Transverse colon (tissue), 4 donors: ENCODE measurements around the gene TRIM54. TPM values are rescaled to one million over a fixed set of nuclear protein-coding genes. Genes with fewer than 3 reads are reported as not detected.
"Not testable (repeated sequence)": the region's sequence is repeated elsewhere in the genome, so short reads cannot be mapped to it uniquely, and the experiment has no call there.

Experiments
- DNase-seq: peaks from one replicate; pipeline ENCODE4 v3.0.0-alpha.2; 2019
- H3K27ac ChIP-seq, 4 donors: fragments of 200-600 bp; sonication (generic); 2 replicates each; pipeline ENCODE4 v1.5.1; 2016 to 2018; ENCODE audit warnings: inconsistent platforms in 4 of 4
- H3K27me3 ChIP-seq: fragments of 200-600 bp; sonication (generic); 2 replicates; pipeline ENCODE4 v1.5.1; 2017; ENCODE audit warnings: inconsistent platforms
- H3K36me3 ChIP-seq, 4 donors: fragments of 200-600 bp; sonication (generic); 2 replicates each; pipeline ENCODE4 v1.5.1; 2017 to 2019; ENCODE audit warnings: inconsistent platforms in 4 of 4
- H3K4me1 ChIP-seq, 4 donors: fragments of 200-600 bp; sonication (generic); 2 replicates each; pipeline ENCODE4 v1.5.1; 2017 to 2020; ENCODE audit warnings: inconsistent platforms in 4 of 4
- H3K4me3 ChIP-seq, 4 donors: fragments of 200-600 bp; sonication (generic); 1 replicate in 1 of 4; 2 replicates in 3 of 4; pipeline versions ENCODE4 v1.5.1 to v1.6.1; 2017 to 2019; ENCODE audit warnings: inconsistent platforms in 4 of 4
- H3K9me3 ChIP-seq, 2 donors: fragments of 200-600 bp; sonication (generic); 2 replicates each; pipeline ENCODE4 v1.5.1; 2017 to 2019; ENCODE audit warnings: inconsistent platforms in 2 of 2
- CTCF ChIP-seq, 5 experiments: fragments of 200-600 bp in 3 of 5; fragments of 450-650 bp in 2 of 5; sonication (generic) in 3 of 5; IDR thresholded peaks; 1 replicate in 2 of 5; 2 replicates in 3 of 5; pipeline ENCODE4 v1.5.1; 2016 to 2017; ENCODE audit warnings: antibody characterized with exemption in 5 of 5, inconsistent platforms in 3 of 5, mild to moderate bottlenecking in 2 of 5, moderate library complexity in 1 of 5
- EP300 ChIP-seq: sonication (generic); formaldehyde crosslinking; IDR thresholded peaks from one replicate; pipeline ENCODE4 v1.6.1; 2017; ENCODE audit warnings: antibody characterized with exemption, low read depth
- POLR2A ChIP-seq: fragments of 450-650 bp; IDR thresholded peaks from one replicate; pipeline ENCODE4 v1.6.1; 2016; ENCODE audit warnings: antibody characterized with exemption, mild to moderate bottlenecking, moderate library complexity
- POLR2AphosphoS5 ChIP-seq, 3 donors: sonication (generic); formaldehyde crosslinking; IDR thresholded peaks; one replicate each; pipeline ENCODE4 v1.6.1; 2016; ENCODE audit warnings: antibody characterized with exemption in 3 of 3
- WGBS, 2 donors: methylation state at CpG; one replicate each; pipeline ENCODE4 v1.1.5; 2018; ENCODE audit warnings: low coverage in 1 of 2; 5-methylcytosine and 5-hydroxymethylcytosine counted together
- in situ Hi-C, 4 donors: fragments of 200-750 bp; cut with MboI; loops; one replicate each; pipeline versions ENCODE4 v1.15.0 to v1.15.1; 2017; ENCODE audit warnings: low sequenced_read_pairs in 3 of 4, low pct_ligation_motif_present in 1 of 4, low pct_unique_long_range_greater_than_20kb in 1 of 4
- intact Hi-C: fragments of 100-400 bp; cut with DNase I; formaldehyde crosslinking; loops from one replicate; pipeline ENCODE4 v1.15.1; 2023; ENCODE audit warnings: low total_unique reads
- total RNA-seq, 4 donors: library from RNA; depleted of rRNA; stranded (reverse); fragments of >200 nt; gene quantifications; one replicate each; pipeline ENCODE4 v1.1.0, GENCODE V29; 2016

Gene TRIM54
- total RNA-seq, 4 donors from 2014 or later = 0.40 to 1.9 (median 1.2) TPM; not detected in 1

GRCh38 chr2:27270131-27270530 is 12.1 kb upstream of the TRIM54 start:
- Histone ChIP-seq H3K27ac (no peak overlapping the region), H3K27me3 (peaks cover 77% of the 10 kb centered on the region), H3K4me1 (peaks cover 0 to 2% (median 1%) of the 10 kb centered on the region in 4 donors), H3K4me3 (no peak overlapping the region), H3K36me3 (no peaks in the 10 kb centered on the region), H3K9me3 (no peaks in the 10 kb centered on the region)
- TF ChIP-seq POLR2A = no peak
- TF ChIP-seq EP300 = no peak
- no peak for TF ChIP-seq CTCF (IDR thresholded peaks at IDR 0.05)
- no peak for TF ChIP-seq POLR2AphosphoS5 (IDR thresholded peaks at IDR 0.05)
- DNase-seq = no peak
- 75 to 77% methylated on average over 3 of the region's 3 CpGs for WGBS, 2 donors
- intact Hi-C loops = no loop called here
- in situ Hi-C loops = loop anchor here in 1 of 4 donors (10.0 kb wide), 1 partner anchor 305 kb away; no protein-coding TSS in a partner anchor

- Histone ChIP-seq H3K9me3 (no peaks in the 10 kb centered on the region), H3K4me1 (no peaks in the 10 kb centered on the region), H3K36me3 (no peaks in the 10 kb centered on the region), H3K4me3 (no peak overlapping the region), H3K27ac (no peak overlapping the region), H3K27me3 (peaks cover 76% of the 10 kb centered on the region)
- in situ Hi-C loops = loop anchor here in 1 of 4 donors (10.0 kb wide), 1 partner anchor 306 kb away; no protein-coding TSS in a partner anchor
- intact Hi-C loops = no loop called here
- WGBS, 2 donors = 75% methylated on average over 2 of the region's 2 CpGs; no CpG with 5 or more reads in 1 of the 2 donors
- no peak for DNase-seq
- TF ChIP-seq POLR2A (no peak), CTCF (IDR thresholded peaks at IDR 0.05) (no peak), EP300 (no peak), POLR2AphosphoS5 (IDR thresholded peaks at IDR 0.05) (no peak)
Measured at GRCh38 chr2:27270670-27271069, 11.6 kb upstream of the TRIM54 start.

GRCh38 chr2:27271631-27272340 is 10.4 kb upstream of the TRIM54 start:
- no peak for DNase-seq
- H3K27me3 ChIP-seq = peaks cover 71% of the 10 kb centered on the region
- TF ChIP-seq POLR2A = no peak
- TF ChIP-seq POLR2AphosphoS5 (IDR thresholded peaks at IDR 0.05) = no peak
- TF ChIP-seq EP300 = no peak
- TF ChIP-seq CTCF (IDR thresholded peaks at IDR 0.05) = no peak
- no peak overlapping the region for H3K4me3 ChIP-seq
- no peaks in the 10 kb centered on the region for H3K9me3 ChIP-seq
- H3K27ac ChIP-seq = no peak overlapping the region
- intact Hi-C loops = no loop called here
- in situ Hi-C loops = loop anchor here in 1 of 4 donors (10.0 kb wide), 1 partner anchor 307 kb away; no protein-coding TSS in a partner anchor
- H3K36me3 ChIP-seq = no peaks in the 10 kb centered on the region
- H3K4me1 ChIP-seq = no peaks in the 10 kb centered on the region
- WGBS, 2 donors = 72 to 76% methylated on average over 7 to 11 of the region's 11 CpGs

- intact Hi-C loops, H3K36me3 ChIP-seq, H3K4me3 ChIP-seq, H3K9me3 ChIP-seq, H3K4me1 ChIP-seq, DNase-seq, H3K27ac ChIP-seq: not testable (repeated sequence)
- H3K27me3 ChIP-seq = peaks cover 62% of the 10 kb centered on the region
- WGBS, 2 donors = 66 to 80% methylated on average over 1 to 15 of the region's 15 CpGs
- in situ Hi-C loops = loop anchor here in 1 of 4 donors (10.0 kb wide), 1 partner anchor 308 kb away; no protein-coding TSS in a partner anchor
Measured at GRCh38 chr2:27272537-27273522, 9.4 kb upstream of the TRIM54 start.
